Uterus (tissue), 4 donors: ENCODE results near the gene CLEC17A. TPM values are rescaled to one million over a fixed set of nuclear protein-coding genes. Genes with fewer than 3 reads are reported as not detected.
A peak's percentile ranks its signal among the peaks of the same experiment; 100 is the strongest.
"Not testable (repeated sequence)": the region's sequence is repeated elsewhere in the genome, so short reads cannot be mapped to it uniquely, and the experiment has no call there.

Source experiments
- DNase-seq, 2 donors: peaks; one replicate each; pipeline ENCODE4 v3.0.0-alpha.2; 2019 to 2020
- H3K27ac ChIP-seq, 2 donors: fragments of 200-600 bp; sonication (generic); 1 replicate in 1 of 2; 2 replicates in 1 of 2; pipeline ENCODE4 v1.5.1; 2016 to 2018
- H3K27me3 ChIP-seq, 2 donors: fragments of 200-600 bp; sonication (generic); one replicate each; pipeline ENCODE4 v1.5.1; 2018 to 2019; ENCODE audit warnings: control low read depth in 1 of 2
- H3K36me3 ChIP-seq, 2 donors: fragments of 200-600 bp; sonication (generic); one replicate each; pipeline ENCODE4 v1.5.1; 2019; ENCODE audit warnings: control low read depth in 1 of 2
- H3K4me1 ChIP-seq, 2 donors: fragments of 200-600 bp; sonication (generic); one replicate each; pipeline ENCODE4 v1.5.1; 2018 to 2019; ENCODE audit warnings: control low read depth in 1 of 2
- H3K4me3 ChIP-seq, 2 donors: fragments of 200-600 bp; sonication (generic); 1 replicate in 1 of 2; 2 replicates in 1 of 2; pipeline ENCODE4 v1.5.1; 2018 to 2019; ENCODE audit warnings: mild to moderate bottlenecking in 1 of 2
- H3K9me3 ChIP-seq, 2 donors: fragments of 200-600 bp; sonication (generic); one replicate each; pipeline ENCODE4 v1.5.1; 2019; ENCODE audit warnings: control low read depth in 1 of 2
- POLR2A ChIP-seq, 2 donors: fragments of 450-650 bp; IDR thresholded peaks; one replicate each; pipeline ENCODE4 v1.6.1; 2016; ENCODE audit warnings: antibody characterized with exemption in 2 of 2, mild to moderate bottlenecking in 1 of 2, moderate library complexity in 1 of 2
- intact Hi-C: fragments of 100-400 bp; cut with DNase I; formaldehyde crosslinking; loops from one replicate; pipeline ENCODE4 v1.15.1; 2023; ENCODE audit warnings: low total_unique reads
- total RNA-seq, 4 donors: library from RNA; depleted of rRNA in 3 of 4; stranded (reverse); fragments of >200 nt in 3 of 4; gene quantifications; one replicate each; pipeline versions ENCODE4 v1.1.0 to v1.2.4, GENCODE V29; 2014 to 2023
- TF ChIP-seq, protein P1 (sequence below), 4 experiments: fragments of 200-600 bp in 2 of 4; fragments of 450-650 bp in 2 of 4; sonication (generic) in 2 of 4; IDR thresholded peaks; one replicate each; pipeline ENCODE4 v1.5.1; 2016 to 2019; ENCODE audit warnings: antibody characterized with exemption in 4 of 4, mild to moderate bottlenecking in 2 of 4, moderate library complexity in 1 of 4
- donor health status: DM: yes; HTN: yes; CAD: no.

CLEC17A gene
- total RNA-seq, 4 donors from 2014 or later, result 0.55 TPM; not detected in 3

DNA sequence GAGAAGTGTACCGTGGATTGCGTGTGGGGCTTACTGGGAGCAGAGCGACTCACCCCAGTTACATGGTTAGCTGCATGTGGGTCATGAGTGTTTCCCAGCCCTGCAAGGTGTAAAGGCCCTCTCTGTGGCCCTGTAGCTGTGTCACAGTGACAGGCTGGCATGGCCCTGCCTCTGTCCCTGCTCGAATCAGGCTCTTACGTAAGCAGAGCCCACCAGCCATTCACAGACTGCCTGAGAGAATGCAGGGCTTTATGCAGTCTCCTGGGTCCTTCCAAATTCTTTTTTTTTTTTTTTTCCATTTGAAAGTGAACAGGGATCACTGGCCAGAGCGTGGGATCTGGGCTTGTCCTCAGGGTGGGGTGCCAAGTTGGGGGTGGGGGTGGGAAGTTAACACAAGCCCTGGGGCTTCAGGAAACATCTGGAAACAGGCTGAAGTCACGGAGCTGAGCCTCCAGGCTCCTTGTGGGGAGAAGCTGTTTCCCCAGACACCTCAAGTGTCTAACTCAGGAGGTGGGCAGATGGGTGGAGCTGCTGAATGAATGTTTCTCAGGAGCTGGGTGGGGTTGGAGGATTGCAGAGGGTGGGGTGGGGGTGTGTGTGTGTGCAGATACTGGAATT, 40.1 kb upstream of the CLEC17A start:
- H3K27ac ChIP-seq, result peak overlapping the region in 1 of 2 donors; percentile 57
- H3K36me3 ChIP-seq, result no peaks in the 10 kb centered on the region

GRCh38 chr19:14544047-14544446, 38.8 kb upstream of the CLEC17A start:
- TF ChIP-seq, protein P1, sequence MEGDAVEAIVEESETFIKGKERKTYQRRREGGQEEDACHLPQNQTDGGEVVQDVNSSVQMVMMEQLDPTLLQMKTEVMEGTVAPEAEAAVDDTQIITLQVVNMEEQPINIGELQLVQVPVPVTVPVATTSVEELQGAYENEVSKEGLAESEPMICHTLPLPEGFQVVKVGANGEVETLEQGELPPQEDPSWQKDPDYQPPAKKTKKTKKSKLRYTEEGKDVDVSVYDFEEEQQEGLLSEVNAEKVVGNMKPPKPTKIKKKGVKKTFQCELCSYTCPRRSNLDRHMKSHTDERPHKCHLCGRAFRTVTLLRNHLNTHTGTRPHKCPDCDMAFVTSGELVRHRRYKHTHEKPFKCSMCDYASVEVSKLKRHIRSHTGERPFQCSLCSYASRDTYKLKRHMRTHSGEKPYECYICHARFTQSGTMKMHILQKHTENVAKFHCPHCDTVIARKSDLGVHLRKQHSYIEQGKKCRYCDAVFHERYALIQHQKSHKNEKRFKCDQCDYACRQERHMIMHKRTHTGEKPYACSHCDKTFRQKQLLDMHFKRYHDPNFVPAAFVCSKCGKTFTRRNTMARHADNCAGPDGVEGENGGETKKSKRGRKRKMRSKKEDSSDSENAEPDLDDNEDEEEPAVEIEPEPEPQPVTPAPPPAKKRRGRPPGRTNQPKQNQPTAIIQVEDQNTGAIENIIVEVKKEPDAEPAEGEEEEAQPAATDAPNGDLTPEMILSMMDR (IDR thresholded peaks at IDR 0.05), result no peak
- no peak for TF ChIP-seq POLR2A (IDR thresholded peaks at IDR 0.05)
- no peak overlapping the region for H3K4me3 ChIP-seq
- H3K4me1 ChIP-seq, result no peaks in the 10 kb centered on the region
- intact Hi-C loops, result no loop called here
- H3K9me3 ChIP-seq, result no peaks in the 10 kb centered on the region
- no peak overlapping the region for H3K27ac ChIP-seq
- no peak for DNase-seq
- no peaks in the 10 kb centered on the region for H3K36me3 ChIP-seq
- H3K27me3 ChIP-seq, result no peaks in the 10 kb centered on the region

More for the DNA sequence above, 40.1 kb upstream of the CLEC17A start:
- no peaks in the 10 kb centered on the region for H3K4me1 ChIP-seq
- intact Hi-C loops, result no loop called here
- H3K4me3 ChIP-seq, result no peak overlapping the region
- no peaks in the 10 kb centered on the region for H3K9me3 ChIP-seq
- DNase-seq, result no peak
- H3K27me3 ChIP-seq, result no peaks in the 10 kb centered on the region
- TF ChIP-seq, protein P1 (IDR thresholded peaks at IDR 0.05), result no peak
- TF ChIP-seq POLR2A (IDR thresholded peaks at IDR 0.05), result no peak

- H3K9me3 ChIP-seq, result no peaks in the 10 kb centered on the region
- no peaks in the 10 kb centered on the region for H3K36me3 ChIP-seq
- intact Hi-C loops, result no loop called here
- no peak for DNase-seq
- H3K4me3 ChIP-seq, result no peak overlapping the region
- no peak overlapping the region for H3K27ac ChIP-seq
- H3K27me3 ChIP-seq, result no peaks in the 10 kb centered on the region
- TF ChIP-seq, protein P1 (IDR thresholded peaks at IDR 0.05), result no peak
- no peak for TF ChIP-seq POLR2A (IDR thresholded peaks at IDR 0.05)
- H3K4me1 ChIP-seq, result no peaks in the 10 kb centered on the region
Measured at GRCh38 chr19:14544977-14545715, 37.7 kb upstream of the CLEC17A start.

GRCh38 chr19:14545716-14546082, 37.2 kb upstream of the CLEC17A start:
- intact Hi-C loops, result no loop called here
- no peaks in the 10 kb centered on the region for H3K9me3 ChIP-seq
- H3K4me3 ChIP-seq, result no peak overlapping the region
- H3K27me3 ChIP-seq, result no peaks in the 10 kb centered on the region
- no peaks in the 10 kb centered on the region for H3K36me3 ChIP-seq
- no peaks in the 10 kb centered on the region for H3K4me1 ChIP-seq
- no peak for DNase-seq
- TF ChIP-seq, protein P1 (IDR thresholded peaks at IDR 0.05), result no peak
- TF ChIP-seq POLR2A (IDR thresholded peaks at IDR 0.05), result no peak
- H3K27ac ChIP-seq, result no peak overlapping the region

DNA sequence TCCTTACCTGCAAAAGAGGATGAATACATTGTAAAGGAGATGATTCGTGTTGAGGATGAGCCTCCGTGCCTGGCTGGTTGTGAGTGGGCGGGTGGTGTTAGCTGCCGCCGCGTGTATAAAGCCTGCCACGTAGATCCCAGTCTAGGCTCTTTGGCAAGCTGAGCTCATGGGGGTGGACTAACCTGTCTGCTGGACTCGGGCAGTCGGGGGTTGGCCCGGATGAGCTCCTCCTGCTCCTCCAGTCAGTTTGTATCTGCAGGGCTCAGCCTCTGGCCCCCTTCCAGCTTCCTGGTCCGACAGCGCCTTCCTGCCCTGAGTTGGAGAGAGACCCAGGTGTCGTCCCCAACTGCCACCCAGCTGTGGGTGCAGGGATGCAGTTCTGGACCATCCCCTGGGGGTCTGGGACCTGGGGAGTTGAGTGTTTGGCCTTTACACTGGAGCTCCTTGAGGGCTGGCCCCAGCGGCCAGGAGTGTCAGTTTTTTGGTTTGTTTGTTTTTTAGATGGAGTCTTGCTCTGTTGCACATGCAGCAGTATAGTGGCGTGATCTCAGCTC, 32.6 kb upstream of the CLEC17A start:
- H3K4me3 ChIP-seq, result no peak overlapping the region
- H3K4me1 ChIP-seq, result no peaks in the 10 kb centered on the region
- no peaks in the 10 kb centered on the region for H3K9me3 ChIP-seq
- DNase-seq, result no peak
- H3K27ac ChIP-seq, result no peak overlapping the region
- H3K27me3 ChIP-seq, result no peaks in the 10 kb centered on the region
- TF ChIP-seq POLR2A (IDR thresholded peaks at IDR 0.05), result no peak
- TF ChIP-seq, protein P1 (IDR thresholded peaks at IDR 0.05), result no peak
- H3K36me3 ChIP-seq, result no peaks in the 10 kb centered on the region
- intact Hi-C loops, result no loop called here

DNA sequence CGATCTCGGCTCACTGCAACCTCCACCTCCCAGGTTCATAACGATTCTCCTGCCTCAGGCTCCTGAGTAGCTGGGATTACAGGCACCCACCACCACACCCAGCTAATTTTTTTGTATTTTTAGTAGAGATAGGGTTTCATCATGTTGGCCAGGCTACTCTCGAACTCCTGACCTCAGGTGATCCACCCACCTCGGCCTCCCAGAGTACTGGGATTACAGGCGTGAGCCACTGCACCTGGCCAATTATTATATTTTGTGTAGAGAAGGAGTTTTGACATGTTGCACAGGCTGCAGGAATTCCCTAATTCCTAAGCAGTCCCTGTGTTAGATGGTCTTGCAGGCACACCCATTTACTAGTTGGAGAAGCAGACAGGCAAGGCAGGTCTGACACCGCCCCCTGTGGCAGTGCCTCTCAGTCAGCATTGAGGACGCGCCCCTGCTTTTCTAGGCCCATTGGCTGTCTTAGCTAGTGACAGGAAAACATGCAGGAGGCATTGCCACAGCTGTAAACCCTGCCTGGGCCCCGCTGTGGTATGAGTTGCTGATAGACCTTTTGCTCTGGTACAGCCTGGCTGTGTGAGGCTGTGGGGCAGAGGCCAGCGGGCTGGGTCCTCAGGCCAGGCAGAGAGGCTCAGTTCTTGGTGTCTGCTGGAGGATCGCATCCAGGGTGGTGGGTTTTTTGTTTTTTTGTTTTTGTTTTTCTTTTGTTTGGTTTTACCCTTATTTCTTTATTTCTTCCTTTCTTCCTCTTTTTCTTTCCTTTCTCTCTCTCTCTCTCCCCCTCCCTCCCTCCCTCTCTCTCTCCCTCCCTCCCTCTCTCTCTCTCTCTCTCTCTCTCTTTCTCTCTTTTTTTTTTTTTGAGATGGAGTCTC, 31.5 kb upstream of the CLEC17A start:
- intact Hi-C loops, DNase-seq, H3K27me3 ChIP-seq, H3K27ac ChIP-seq, H3K9me3 ChIP-seq, H3K4me3 ChIP-seq, H3K36me3 ChIP-seq, H3K4me1 ChIP-seq: not testable (repeated sequence)

- peaks cover 0 to 11% of the 10 kb centered on the region in 2 donors for H3K4me1 ChIP-seq
- H3K27me3 ChIP-seq, H3K9me3 ChIP-seq, intact Hi-C loops, H3K4me3 ChIP-seq, H3K27ac ChIP-seq, H3K36me3 ChIP-seq, DNase-seq: not testable (repeated sequence)
Measured at GRCh38 chr19:14552006-14552360, 30.9 kb upstream of the CLEC17A start.
